ENCODE results near the gene RBM38.
A peak's percentile ranks its signal among the peaks of the same experiment; 100 is the strongest.
"Not testable (repeated sequence)": the region's sequence is repeated elsewhere in the genome, so short reads cannot be mapped to it uniquely, and the experiment has no call there.

Gene RBM38

GRCh38 chr20:57420571-57421252 is 29.5 kb downstream of the RBM38 start:
- DNase-seq: no peak

- DNase-seq: no peak
These were observed 30.3 kb downstream of the RBM38 start for GRCh38 chr20:57421253-57422220.

GRCh38 chr20:57422254-57422653 is 31.1 kb downstream of the RBM38 start:
- no peak for DNase-seq

GRCh38 chr20:57425150-57426013 is 34.2 kb downstream of the RBM38 start:
- no peak for DNase-seq

GRCh38 chr20:57426271-57426689 is 35.1 kb downstream of the RBM38 start:
- DNase-seq: no peak

- no peak for DNase-seq
These were observed 35.6 kb downstream of the RBM38 start for GRCh38 chr20:57426831-57427230.

GRCh38 chr20:57428324-57429158 is 37.3 kb downstream of the RBM38 start:
- DNase-seq: no peak

- no peak for DNase-seq
These were observed 37.9 kb downstream of the RBM38 start for GRCh38 chr20:57429159-57429496.

GRCh38 chr20:57429580-57430200 is 38.5 kb downstream of the RBM38 start:
- no peak for DNase-seq

GRCh38 chr20:57430201-57430596 is 39.0 kb downstream of the RBM38 start:
- not testable (repeated sequence) for DNase-seq

- no peak for DNase-seq
These were observed 40.3 kb downstream of the RBM38 start for GRCh38 chr20:57431539-57431835.

- no peak for DNase-seq
These were observed 41.3 kb downstream of the RBM38 start for GRCh38 chr20:57432480-57432861.

- DNase-seq: peak; percentile 82
These were observed 41.8 kb downstream of the RBM38 start for GRCh38 chr20:57432862-57433491.

GRCh38 chr20:57433657-57434389 is 42.6 kb downstream of the RBM38 start:
- DNase-seq: peak; percentile 68

- peak; percentile 67 for DNase-seq
These were observed 43.1 kb downstream of the RBM38 start for GRCh38 chr20:57434390-57434700.

GRCh38 chr20:57435105-57435497 is 43.9 kb downstream of the RBM38 start:
- no peak for DNase-seq

- peak; percentile 66 for DNase-seq
These were observed 44.5 kb downstream of the RBM38 start for GRCh38 chr20:57435498-57436222.

GRCh38 chr20:57436223-57436545 is 45.0 kb downstream of the RBM38 start:
- DNase-seq: no peak

- DNase-seq: no peak
These were observed 46.1 kb downstream of the RBM38 start for GRCh38 chr20:57437267-57437666.

GRCh38 chr20:57437672-57438330 is 46.6 kb downstream of the RBM38 start:
- DNase-seq: no peak

Measured in activated CD8-positive, alpha-beta memory T cell treated with anti-CD3 and anti-CD28 coated beads for 24 hours (primary cell).